Uterus (tissue), 2 donors: Measurements from ENCODE around the gene QKI.

ENCODE experiments used
- CTCF ChIP-seq, 4 experiments: fragments of 200-600 bp in 2 of 4; fragments of 450-650 bp in 2 of 4; sonication (generic) in 2 of 4; IDR thresholded peaks; one replicate each; pipeline ENCODE4 v1.5.1; 2016 to 2019; ENCODE audit warnings: antibody characterized with exemption in 4 of 4, mild to moderate bottlenecking in 2 of 4, moderate library complexity in 1 of 4
- POLR2A ChIP-seq, 2 donors: fragments of 450-650 bp; IDR thresholded peaks; one replicate each; pipeline ENCODE4 v1.6.1; 2016; ENCODE audit warnings: antibody characterized with exemption in 2 of 2, mild to moderate bottlenecking in 1 of 2, moderate library complexity in 1 of 2

GRCh38 chr6:163376187-163376586, 38.3 kb upstream of the QKI start:
- TF ChIP-seq CTCF (IDR thresholded peaks at IDR 0.05) = no peak
- no peak for TF ChIP-seq POLR2A (IDR thresholded peaks at IDR 0.05)
